HG02759 (cell line): ENCODE results near the gene PTPRN2.
"Not testable (repeated sequence)": the region's sequence is repeated elsewhere in the genome, so short reads cannot be mapped to it uniquely, and the experiment has no call there.

Experiments
- ATAC-seq: cut with Tn5 transposase; IDR thresholded peaks from one replicate; pipeline ENCODE4 v1.9.1; 2021; ENCODE audit warnings: mild to moderate bottlenecking, moderate library complexity; ENCODE audit not compliant: unreplicated experiment

PTPRN2 gene

DNA sequence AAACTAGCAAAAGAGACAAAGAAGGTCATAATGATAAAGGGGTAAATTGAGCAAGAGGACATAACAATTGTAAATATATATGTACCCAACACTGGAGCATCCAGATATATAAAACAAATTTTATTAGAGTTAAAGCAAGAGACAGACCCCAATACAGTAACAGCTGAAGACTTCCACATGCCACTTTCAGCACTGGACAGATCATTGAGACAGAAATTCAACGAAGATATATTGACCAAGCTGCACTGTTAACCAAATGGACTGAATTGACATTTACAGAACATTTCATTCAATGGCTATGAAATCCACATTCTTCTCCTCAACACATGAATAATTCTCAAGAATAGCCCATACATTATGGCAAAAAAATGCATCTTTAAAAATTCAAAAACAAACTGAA, 378.2 kb downstream of the PTPRN2 start:
- no peak for ATAC-seq

DNA sequence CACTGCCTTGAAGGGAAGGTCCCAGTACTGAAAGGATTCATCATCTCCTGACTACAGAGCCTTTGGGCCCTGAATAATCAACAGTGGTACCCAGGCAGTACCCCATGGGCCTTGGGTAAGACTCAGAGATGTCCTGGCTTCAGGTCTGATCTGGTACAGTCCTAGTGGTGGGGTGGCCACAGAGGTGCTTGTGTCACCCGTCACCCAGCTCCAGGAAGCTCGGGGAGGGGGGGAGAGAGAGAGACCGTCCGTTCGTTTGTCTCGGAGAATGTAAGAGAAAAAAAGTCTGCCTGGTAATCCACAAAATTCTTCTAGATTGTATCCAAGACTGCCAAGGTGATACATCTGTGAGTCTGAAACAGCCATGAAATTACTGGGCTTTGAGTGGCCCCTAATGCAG, 381.3 kb downstream of the PTPRN2 start:
- ATAC-seq = no peak

DNA sequence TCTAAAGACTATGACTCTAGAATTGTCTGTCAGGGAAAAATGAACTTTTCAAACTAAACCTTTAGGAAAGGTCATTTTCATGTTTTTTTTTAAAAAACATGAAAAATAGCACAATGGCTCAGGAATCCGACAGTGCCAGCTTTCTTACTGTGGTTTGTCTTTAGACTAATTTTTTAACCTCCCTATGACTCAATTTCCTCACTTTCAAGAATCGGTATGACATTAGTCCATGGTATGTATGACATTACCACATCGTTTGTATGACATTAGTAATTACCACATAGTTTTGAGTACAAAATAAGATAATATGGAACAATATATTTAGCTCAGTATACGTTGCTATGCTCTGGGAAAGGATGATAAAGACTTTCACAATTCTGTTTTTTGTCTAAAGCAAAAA, 383.2 kb downstream of the PTPRN2 start:
- ATAC-seq = no peak

DNA sequence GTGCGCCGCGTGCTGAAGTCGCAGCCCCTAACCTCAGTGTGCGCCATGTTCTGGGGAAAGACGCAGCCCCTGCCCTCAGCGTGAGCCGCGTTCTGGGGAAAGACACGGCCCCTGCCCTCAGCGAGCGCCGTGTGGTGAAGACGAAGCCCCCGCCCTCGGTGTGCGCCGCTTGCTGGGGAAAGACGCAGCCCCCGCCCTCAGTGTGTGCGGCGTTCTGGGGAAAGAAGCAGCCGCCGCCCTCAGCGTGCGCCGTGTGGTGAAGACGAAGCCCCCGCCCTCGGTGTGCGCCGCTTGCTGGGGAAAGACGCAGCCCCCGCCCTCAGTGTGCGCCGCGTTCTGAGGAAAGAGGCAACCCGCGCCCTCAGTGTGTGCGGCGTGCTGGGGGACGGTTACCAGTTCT, 383.7 kb downstream of the PTPRN2 start:
- ATAC-seq = not testable (repeated sequence)

DNA sequence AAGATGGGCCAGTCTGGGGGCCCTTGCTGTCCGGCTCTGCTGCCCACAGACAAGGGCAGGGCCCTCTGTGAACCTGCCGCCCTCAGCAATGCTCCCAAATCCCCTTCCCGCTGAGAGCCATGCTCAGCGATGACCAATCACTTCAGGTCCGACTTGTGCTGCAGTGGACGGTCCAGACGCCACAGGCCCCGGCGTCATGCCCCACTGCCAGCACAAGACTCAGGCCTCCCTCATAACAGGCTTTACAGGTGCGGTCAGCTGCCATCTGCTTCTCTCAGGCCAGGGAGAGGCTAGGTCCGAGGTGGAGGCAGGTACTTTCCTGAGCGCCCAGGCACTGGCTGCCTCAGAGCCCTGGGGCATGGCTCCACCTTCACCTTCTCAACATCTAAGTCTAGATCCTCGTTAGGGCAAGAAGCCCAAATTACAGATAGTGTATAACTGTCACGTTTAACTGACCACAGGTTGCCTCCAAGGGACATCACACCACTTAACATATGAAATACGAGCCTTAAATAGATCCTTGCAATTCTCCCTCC, 393.2 kb downstream of the PTPRN2 start:
- ATAC-seq = no peak

DNA sequence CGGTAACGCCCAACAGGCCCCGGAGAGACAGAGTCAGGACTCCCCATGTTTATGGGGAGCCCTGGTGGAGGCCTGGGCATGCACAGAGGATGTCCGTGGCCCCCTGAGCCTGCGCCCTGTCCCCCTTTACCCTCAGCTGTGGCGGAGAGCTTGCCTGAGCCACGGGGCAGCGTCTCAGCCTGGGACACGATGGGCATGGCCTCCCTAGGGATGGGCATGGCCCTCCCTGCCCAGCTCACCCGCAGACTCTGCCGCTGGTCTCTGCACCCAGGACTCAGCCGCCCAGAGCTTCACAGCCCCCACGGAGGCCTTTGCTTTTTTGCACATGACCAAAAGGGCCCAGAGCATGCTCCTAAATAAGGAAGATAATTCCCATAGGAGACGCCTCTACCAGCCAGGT, 394.2 kb downstream of the PTPRN2 start:
- ATAC-seq = no peak

DNA sequence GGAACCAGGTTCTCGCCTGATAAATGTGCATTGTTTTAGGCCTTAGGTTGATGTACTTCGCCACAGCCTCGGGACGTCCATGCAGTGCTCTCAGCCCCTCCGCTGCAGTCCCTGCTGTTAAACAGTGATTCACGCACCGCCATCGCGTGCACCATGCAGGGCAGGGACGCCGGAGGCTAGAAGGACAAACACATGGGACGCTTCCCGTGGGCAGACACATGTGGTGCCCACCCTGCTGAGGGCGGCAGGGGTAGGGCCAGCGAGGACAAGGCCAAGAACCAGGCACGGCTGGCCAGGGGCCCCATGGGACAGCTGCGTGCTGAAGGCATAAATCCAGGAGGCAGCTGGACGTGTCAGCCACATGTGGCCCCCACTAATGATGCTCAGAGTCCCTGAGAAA, 394.7 kb downstream of the PTPRN2 start:
- no peak for ATAC-seq

DNA sequence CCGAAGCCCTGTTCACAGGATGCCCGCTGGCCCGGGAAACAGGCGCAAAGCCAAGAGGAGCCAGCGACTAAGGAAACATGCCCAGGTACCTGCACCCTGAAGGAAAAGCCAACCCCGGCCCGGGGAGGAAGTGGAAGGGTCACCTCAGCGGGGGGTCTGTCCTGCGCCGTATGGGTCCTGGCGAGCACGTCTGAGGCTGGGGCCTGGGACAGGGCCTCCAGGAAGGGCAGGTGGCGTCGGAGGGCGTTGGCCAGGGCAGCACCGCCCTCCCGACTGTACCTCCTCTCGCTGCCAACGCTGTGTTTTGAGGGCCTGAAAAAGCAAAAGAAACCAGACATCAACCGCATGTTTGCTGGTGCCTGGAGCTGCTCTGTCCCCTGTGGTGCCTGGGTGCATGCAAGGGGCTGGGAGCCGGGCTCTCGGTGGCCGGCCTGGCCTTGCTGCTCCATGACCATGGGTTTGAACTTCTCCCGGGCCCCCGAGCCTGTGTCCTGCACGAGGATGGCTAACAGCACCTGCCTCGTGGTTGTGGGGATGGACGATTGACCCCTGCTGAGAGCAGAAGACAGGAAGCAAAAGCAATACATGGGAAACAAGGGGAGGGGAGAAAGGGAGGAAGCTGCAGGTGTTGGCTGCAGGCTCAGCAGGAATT, 395.3 kb downstream of the PTPRN2 start:
- no peak for ATAC-seq

DNA sequence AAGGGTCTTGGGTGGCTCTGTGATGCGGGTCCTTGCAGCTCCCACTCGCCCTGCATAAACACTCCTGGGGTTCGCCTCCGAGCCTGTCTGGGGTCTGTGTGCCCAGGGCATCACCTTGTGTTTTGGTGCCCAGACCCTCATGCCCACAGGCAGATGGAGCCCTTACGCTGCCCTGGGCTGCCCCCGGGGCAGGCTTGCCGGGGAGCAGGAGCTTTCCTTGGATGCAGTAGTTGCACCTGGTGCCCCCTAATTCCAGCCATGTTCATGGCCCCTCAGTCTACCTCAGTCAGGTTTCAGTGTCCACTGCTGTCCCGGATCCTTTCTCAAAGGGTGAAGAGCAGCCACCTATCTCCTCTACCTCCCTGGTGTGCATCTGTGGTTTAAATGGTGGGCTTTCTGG, 396.0 kb downstream of the PTPRN2 start:
- ATAC-seq = no peak

DNA sequence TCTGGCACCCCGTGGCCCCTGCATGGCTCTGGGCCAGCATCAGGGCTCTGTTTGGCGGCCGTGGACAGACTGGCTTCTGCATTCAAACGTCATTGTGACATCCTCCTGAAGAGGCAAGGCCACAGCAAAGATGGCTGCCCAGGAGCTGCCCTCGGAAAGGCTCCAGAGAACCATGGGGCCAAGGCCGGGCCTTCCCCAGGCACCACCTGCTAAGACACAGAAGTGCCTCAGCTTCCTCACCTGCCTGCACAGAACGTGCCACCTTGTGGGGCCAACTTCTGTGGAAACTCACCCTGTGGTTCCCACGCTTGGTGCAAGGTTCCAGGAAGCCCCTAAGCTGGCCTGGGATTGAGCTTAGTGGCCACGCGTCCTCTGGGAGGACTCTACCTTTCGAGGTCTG, 396.9 kb downstream of the PTPRN2 start:
- no peak for ATAC-seq

DNA sequence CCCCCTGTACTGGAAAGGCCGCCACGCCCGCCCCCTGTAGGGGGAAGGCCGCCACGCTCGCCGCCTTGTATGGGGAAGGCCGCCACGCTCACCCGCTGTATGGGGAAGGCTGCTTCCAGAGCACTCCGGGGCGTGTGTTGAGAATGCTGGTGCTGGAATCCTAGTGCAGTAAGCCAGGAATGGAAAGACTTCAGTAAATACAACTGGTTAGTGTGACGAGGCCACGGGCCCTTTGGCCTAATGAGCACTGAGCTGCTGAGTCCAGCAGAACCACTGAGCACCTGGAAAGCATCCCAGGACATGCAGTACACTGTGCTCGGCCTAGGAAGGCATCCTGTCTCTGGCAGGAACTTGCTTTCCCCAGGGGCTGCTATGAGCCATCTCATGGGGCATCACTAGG, 398.9 kb downstream of the PTPRN2 start:
- ATAC-seq = no peak

DNA sequence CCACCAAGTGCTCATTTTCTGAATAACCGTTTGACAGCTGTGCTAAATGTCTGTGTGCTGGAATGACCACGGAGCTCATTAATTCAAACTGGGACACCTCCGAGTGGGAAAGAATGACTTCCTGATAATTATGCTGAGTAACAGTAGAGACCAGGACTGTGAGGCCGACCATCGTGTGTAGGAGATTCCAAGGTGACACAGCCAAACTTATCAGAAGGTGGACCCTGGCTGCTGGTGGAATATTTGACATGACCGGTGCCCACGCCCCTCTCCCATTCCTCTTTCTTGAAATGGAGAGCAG, 400.0 kb downstream of the PTPRN2 start:
- no peak for ATAC-seq

DNA sequence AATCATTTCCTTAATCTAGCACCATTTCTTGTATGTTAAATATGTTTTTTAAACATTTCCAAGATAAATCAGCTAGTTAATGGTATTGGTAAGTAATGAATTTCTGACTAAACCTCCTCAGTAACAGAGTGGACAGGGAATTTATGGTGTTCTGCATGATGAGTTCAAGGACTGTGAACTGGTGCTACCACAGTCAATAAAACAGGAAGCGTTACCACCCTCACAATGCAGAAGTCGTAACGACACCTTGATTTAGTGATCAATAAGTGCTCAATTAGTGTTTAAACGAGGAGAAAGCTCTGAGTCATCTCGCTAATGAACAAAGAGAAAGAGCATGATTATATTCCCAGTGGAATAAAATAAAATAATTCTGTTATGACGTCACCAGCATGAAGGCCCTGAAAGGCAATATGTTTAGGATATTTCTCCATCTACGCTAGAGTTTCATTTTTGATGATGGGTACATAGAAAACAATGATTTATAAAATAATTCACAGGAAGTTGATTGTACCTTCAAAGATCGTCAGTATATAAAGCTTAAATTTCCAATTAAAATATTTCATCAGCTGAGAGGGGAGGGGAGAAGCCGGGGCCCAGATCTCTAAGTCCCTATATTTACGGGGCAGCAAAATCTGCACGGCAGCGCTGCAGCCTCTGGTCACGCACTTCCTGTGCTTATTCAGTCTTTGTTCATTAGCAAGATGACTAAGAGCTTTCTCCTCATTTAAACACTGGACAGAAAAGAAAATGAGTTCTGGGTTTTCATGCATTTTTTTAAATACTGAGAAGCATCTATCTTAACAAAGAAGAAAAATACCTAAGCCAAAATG, 400.5 kb downstream of the PTPRN2 start:
- no peak for ATAC-seq

DNA sequence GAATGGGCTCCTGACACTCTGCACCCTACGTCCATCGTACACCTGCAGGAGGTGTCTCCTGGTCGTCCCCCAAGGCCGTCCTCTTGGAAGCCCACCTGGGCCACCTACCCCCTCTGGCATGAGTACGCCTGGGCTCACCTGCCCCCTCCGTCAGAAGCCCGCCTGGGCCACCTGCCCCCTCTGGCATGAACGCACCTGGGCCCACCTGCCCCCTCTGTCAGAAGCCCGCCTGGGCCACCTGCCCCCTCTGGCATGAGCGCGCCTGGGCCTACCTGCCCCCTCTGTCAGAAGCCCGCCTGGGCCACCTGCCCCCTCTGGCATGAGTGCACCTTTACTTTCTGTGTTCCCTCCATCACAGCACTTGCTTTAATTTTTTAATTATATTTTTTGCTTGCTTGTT, 401.2 kb downstream of the PTPRN2 start:
- no peak for ATAC-seq

DNA sequence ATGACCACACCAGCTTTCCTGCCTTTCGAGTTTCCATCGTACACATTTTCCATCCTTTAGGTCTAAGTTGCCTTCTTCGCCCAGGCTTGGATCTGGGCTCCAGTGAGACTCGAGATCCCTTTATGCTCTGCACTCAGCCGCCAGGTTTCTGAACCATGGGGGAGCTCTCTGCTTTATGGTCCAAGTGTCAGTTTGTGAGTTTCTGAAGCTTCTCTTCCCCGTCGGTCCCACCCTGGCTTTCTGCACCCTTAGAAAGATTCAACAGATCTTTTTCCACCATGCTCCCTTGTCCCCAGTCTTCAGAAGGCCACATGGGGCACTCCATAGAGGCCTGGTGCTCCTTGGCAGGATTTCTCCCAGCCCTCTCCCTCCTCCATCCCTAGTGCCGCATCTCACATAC, 402.0 kb downstream of the PTPRN2 start:
- no peak for ATAC-seq

DNA sequence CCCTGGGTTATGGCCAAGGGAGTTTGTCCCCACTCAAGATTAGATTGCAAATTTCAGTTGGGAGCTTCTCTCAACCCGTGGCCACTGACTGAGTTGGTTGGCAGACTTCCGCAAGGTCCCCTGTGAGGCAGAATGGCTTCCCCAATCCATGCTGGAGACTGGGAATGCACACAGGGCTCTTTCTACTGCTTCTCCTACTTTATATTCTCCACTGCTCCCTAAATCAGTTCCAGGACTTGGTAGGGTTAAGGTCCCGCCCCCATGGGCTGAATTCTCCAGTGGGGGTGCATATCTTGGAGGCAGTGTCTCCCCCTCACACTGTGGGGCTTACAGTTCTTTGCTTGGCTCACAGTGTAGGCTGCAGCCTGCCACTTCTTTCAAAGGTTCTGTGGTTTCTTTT, 404.2 kb downstream of the PTPRN2 start:
- ATAC-seq = no peak

DNA sequence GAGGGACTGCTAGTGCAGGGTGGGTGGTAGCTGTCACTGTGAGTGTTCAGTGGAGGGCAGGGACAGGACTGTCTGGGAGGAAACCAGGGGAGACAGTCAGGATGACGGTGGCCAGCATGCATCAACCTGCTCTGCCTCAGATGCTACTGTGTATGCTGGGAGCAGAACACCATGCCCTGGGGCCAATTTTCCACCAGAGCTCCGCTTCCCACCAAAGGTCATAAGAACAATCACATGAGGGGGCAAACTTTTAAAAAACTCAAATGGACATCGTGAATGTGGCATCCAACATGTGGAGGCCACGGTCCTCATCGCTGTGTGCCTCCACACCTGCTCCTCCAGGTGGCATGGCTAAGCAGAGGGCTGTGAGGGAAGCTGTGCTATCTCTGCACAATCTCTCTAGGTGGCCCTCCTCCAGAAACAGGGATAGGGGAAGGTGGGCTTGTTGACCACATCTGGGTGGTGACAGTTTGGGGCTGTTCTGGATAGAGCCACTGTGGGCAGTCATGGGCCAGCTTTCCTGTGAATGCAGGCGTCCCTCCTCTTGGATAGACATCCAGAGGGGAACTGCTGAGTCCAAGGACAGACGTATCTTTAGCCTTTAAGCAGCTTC, 411.0 kb downstream of the PTPRN2 start:
- ATAC-seq = no peak

DNA sequence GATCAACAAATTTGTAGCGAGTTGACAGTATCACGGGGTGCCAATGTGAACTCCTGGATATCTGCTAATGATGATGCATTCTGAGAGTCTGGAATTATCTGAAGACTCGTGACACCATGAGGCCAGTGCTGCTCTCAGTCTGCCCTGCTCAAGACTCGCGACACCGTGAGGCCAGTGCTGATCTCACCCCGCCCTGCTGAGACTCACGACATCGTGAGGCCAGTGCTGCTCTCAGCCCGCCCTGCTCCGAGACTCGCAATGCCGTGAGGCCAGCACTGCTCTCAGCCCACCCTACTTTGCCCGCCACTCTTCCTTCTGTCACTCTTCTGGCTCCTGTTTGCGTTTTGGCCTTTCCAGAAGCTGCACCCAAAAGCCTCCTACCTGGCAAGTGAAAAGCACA, 411.8 kb downstream of the PTPRN2 start:
- no peak for ATAC-seq

DNA sequence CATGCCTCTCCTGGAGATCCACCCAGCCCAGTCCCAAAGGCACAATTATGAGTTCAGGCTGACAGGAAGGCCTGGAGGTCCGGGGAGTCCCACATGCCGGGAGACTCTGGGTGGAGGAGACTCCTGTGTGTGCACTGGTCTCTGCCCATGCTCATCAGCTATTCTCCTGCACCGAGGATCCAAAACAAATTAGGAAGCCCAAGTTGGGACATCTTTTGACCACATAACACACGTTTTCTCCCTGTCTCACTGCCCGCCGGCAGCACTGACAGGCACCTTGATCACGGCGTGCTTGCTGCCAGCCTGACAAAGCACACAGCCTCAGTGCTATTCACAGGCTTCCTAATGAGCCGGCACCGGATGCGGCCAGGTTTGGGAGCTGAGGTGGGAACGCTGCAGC, 412.7 kb downstream of the PTPRN2 start:
- no peak for ATAC-seq

DNA sequence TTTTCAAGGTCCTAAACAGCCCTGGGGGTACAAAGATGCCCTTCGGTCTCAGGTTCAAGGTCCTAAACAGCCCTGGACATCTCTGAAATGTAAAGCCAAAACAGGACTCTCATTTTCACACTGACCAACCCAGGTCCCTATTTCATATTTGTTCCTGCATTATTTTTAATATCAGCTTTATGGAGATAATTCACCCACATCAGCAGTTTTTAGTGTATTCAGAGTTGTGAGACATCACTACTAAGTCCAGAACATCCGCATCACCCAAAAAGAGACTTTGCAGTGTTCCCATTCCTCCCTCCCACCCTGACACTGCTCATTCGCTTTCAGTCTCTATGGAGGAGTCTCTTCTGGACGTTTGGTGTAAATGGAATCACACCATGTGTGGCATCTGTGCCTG, 420.2 kb downstream of the PTPRN2 start:
- no peak for ATAC-seq

DNA sequence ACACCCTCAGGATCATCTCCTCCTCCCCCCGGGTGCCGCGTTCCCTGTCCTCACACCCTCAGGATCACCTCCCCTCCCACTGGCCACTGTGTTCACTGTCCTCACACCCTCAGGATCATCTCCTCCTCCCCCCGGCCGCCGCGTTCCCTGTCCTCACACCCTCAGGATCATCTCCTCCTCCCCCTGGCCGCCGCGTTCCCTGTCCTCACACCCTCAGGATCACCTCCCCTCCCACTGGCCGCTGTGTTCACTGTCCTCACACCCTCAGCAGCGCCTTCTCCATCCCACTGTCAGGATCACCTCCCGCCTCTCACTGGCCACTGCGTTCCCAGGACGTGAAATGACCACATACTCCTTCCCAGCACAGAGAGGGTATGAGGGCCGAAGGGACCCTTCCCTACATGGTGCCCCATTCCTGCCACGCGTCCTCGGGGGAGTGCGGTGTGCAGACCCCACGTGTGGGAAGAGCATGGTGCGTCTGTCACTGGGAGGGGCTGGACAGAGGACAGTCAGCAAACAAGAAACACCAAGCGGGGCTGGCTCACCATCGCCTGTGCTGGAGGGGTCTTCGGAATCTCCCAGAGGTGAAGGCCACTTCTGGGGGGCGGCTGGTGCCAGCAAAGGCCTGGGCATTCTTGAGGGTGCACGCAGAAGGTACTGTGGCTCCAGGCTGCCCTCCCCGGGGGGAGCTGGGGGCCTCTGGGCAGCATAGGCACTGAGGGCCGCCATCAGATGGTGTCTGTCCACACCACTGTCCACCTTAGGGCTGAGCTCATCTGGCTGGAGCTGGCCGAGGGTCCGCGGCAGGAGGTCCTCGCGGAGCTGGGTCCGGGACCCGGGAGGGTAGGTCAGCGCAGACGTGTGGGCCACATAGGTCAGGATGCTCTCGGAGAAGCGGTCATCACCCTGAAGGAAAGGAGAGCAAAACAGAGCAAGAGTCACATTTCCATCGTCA, 421.0 kb downstream of the PTPRN2 start:
- ATAC-seq = no peak
